ENCODE measurements around the gene PPP2R5C.

The PPP2R5C gene

GRCh38 chr14:101814934-101815333, 53.4 kb downstream of the PPP2R5C start:
- DNase-seq (ENCODE audit: low spot score): no peak

GRCh38 chr14:101815994-101816393, 54.5 kb downstream of the PPP2R5C start:
- no peak for DNase-seq (ENCODE audit: low spot score)

- no peak for DNase-seq (ENCODE audit: low spot score)
These were observed 56.0 kb downstream of the PPP2R5C start for GRCh38 chr14:101817501-101818001.

DNA sequence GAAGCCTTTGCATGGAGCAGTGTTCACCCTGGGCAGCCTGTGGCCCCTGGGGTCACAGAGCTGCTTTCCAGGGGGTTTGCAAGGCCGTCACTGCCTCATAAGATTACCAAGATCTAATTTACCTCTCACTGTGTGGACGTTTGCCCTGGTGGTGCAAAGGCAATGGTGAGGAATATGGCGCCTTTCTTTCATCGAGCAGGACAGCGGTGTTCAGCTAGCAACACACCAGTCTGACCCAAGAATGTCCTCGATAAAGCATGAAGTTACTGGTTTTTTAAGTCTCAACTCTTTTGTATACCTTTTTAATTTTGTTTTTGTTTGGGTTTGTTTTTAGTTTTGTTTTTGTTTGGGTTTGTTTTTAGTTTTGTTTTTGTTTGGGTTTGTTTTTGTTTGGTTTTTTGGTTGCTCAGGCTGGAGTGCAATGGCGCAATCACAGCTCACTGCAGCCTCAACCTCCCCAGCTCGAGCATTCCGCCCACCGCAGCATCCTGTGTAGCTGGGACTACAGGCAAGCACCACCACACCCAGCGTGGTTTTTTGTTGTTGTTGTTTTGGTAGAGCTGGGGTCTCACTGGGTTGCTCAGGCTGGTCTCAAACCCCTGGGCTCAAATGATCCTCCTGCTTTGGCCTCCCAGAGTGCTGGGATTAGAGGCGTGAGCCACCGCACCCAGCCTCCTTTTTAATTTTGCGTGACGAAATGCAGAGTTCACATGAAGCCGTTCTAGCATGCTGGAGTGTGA, 57.9 kb downstream of the PPP2R5C start:
- no peak for DNase-seq (ENCODE audit: low spot score)

GRCh38 chr14:101820283-101820798, 58.8 kb downstream of the PPP2R5C start:
- no peak for DNase-seq (ENCODE audit: low spot score)

GRCh38 chr14:101821528-101821927, 60.0 kb downstream of the PPP2R5C start:
- DNase-seq (ENCODE audit: low spot score): no peak

DNA sequence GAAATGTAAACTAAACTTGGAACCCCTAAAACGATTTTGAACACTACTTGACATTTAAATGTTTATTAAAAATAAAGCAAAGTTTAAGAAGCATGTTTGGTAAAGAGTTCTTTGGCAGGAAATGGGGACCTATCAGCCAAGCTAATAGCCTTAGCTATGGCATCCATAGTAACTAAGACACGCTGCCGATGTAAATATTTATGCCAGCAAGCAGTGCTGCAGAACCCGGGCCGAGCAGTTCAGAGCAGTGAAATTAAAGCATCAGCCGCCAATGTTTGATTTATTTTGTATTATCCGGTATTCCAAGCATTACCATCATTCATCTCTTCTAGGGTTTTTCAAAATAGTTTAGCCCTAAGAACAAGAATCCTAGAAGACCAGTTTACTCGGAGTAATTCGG, 61.6 kb downstream of the PPP2R5C start:
- DNase-seq (ENCODE audit: low spot score): no peak

GRCh38 chr14:101823511-101824120, 62.1 kb downstream of the PPP2R5C start:
- no peak for DNase-seq (ENCODE audit: low spot score)

DNA sequence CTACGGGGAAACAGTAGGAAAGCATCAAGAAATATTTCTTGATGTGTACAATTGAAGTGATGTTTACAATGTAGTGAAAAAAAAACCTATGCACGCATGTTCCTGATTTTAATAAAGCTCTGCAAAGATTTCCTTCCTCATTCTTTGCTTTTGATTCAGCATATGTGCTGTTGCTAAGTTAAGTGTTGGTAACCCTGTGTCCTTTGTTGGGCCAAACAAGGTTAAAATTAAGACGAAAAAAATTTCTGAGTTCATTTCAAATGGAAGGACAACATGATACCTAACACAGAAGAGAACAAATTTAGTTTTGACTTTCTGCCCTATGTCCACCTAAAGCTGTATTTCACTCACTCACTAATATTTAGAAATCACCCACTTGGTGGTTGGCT, 62.8 kb downstream of the PPP2R5C start:
- no peak for DNase-seq (ENCODE audit: low spot score)

GRCh38 chr14:101825797-101826196, 64.3 kb downstream of the PPP2R5C start:
- no peak for DNase-seq (ENCODE audit: low spot score)

GRCh38 chr14:101826351-101826750, 64.8 kb downstream of the PPP2R5C start:
- no peak for DNase-seq (ENCODE audit: low spot score)

DNA sequence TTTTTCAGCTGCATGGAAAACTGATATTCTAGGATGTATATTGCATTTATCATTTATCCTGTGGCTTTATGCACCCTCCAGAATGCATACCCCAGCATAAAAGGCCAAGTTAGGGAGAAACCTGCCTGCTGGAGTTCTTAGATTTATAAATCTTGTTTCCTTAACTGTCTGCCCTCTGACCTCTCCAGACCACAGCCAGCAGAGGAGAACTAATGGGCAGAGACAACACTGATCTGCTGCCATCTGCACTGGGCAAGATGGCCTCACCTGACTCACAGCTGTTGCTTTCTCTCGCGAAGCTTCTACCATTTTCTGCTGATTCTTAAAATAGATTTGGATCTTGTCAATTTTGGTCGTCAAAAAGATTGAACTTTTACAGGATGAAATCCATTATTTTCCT, 65.8 kb downstream of the PPP2R5C start:
- no peak for DNase-seq (ENCODE audit: low spot score)

DNA sequence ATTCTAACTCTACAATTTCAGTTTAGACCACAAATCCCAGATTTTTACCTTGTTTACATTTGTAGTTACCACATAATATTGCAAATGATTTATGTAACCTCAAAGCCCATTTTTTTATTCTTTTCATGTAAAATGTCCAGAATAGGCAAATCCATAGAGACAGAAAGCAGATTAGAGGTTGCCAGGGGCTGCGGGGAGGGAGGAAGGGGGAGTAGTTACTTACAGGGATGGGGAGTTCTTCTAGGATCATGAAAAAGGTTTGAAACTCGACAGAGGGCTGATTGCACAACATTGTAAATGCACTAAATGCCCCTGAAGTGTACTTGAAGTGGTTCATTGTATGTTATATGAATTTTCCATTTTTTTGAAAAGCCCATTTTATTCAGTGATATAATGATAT, 66.5 kb downstream of the PPP2R5C start:
- no peak for DNase-seq (ENCODE audit: low spot score)

DNA sequence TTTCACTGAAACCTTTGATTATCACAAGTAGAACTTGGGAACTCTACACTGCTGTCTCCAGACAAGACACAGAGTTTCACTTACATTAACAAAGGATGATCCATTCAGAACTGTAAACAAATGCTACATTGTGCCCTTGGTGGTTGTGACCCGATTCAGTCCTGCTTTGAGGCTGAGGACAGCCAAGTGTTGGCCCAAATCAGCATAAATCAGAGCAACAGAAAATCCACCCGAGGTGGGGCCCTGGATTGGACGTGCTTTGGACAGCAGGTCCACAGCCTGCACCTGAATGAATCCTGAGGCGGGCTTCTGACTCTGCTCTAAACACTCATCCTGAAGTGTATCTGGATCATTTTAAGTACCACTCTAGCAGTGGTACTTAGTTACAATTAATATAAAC, 68.8 kb downstream of the PPP2R5C start:
- DNase-seq (ENCODE audit: low spot score): no peak

- DNase-seq (ENCODE audit: low spot score): no peak
These were observed 71.5 kb downstream of the PPP2R5C start for GRCh38 chr14:101833045-101833444.

- DNase-seq (ENCODE audit: low spot score): no peak
These were observed 72.9 kb downstream of the PPP2R5C start for GRCh38 chr14:101834397-101834796.

- no peak for DNase-seq (ENCODE audit: low spot score)
These were observed 73.5 kb downstream of the PPP2R5C start for GRCh38 chr14:101834800-101835547.

DNA sequence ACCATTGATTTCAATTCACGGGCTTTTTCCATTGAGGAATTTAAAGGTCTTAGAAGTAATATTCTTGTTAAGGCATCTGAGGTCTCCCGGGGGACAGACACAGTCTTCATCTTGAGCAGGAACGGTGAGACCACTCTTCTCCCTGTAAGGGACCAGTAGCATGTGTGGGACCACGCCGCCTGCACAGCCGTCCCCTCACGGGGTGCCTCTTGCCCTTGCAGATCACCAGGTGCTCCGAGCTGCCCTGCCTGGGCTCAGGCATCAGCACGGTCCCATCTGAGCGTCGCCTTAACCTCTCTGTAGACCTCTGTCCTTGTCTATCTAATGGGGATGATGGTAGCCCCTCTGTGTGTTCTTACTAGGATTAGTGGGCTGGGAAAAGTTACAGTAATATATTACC, 74.1 kb downstream of the PPP2R5C start:
- no peak for DNase-seq (ENCODE audit: low spot score)

GRCh38 chr14:101836135-101836534, 74.6 kb downstream of the PPP2R5C start:
- DNase-seq (ENCODE audit: low spot score): peak; percentile 71

- DNase-seq (ENCODE audit: low spot score): no peak
These were observed 77.0 kb downstream of the PPP2R5C start for GRCh38 chr14:101838476-101838875.

- DNase-seq (ENCODE audit: low spot score): no peak
These were observed 77.7 kb downstream of the PPP2R5C start for GRCh38 chr14:101839236-101839635.

- DNase-seq (ENCODE audit: low spot score): no peak
These were observed 78.2 kb downstream of the PPP2R5C start for GRCh38 chr14:101839661-101840060.

Data from hepatic stellate cell (primary cell).